ENCODE data around the gene UFM1.

- no peak for TF ChIP-seq CTCF (IDR thresholded peaks at IDR 0.05)
- TF ChIP-seq ZFX (IDR thresholded peaks at IDR 0.05; ENCODE audit: borderline replicate concordance): no peak
Observed at GRCh38 chr13:38369058-38369457, 19.4 kb downstream of the UFM1 start.

Data from 22Rv1 (cell line).